Mesothelial cell of epicardium (in vitro differentiated cells): ENCODE results near the gene CCL20. TPM values are rescaled to one million over a fixed set of nuclear protein-coding genes. Genes with fewer than 3 reads are reported as not detected.
A peak's percentile ranks its signal among the peaks of the same experiment; 100 is the strongest.

ENCODE experiments used
- DNase-seq, 2 experiments: peaks; one replicate each; pipeline ENCODE4 v3.0.0; 2021; ENCODE audit warnings: low spot score in 2 of 2; ENCODE audit not compliant: unreplicated experiment in 2 of 2
- H3K27ac Mint-ChIP-seq: 2 replicates; pipeline ENCODE4 v1.8.0; 2021; ENCODE audit warnings: mixed read lengths
- H3K27me3 Mint-ChIP-seq: 2 replicates; pipeline ENCODE4 v1.8.0; 2021; ENCODE audit warnings: low read depth, mixed read lengths
- H3K36me3 Mint-ChIP-seq: 2 replicates; pipeline ENCODE4 v1.8.0; 2021; ENCODE audit warnings: mixed read lengths
- H3K4me1 Mint-ChIP-seq: 2 replicates; pipeline ENCODE4 v1.8.0; 2021; ENCODE audit warnings: mixed read lengths
- H3K4me3 Mint-ChIP-seq: 2 replicates; pipeline ENCODE4 v1.8.0; 2021; ENCODE audit warnings: mild to moderate bottlenecking, moderate library complexity, mixed read lengths
- H3K9me3 Mint-ChIP-seq: 2 replicates; pipeline ENCODE4 v1.8.0; 2021; ENCODE audit warnings: mixed read lengths
- total RNA-seq: library from RNA; stranded (reverse); gene quantifications from 3 replicates; pipeline ENCODE4 v1.2.1, GENCODE V29; 2021
- TF ChIP-seq, protein P1 (sequence below): fragments of 200-600 bp; sonication (generic); IDR thresholded peaks from one replicate; pipeline ENCODE4 v1.5.0; 2021; ENCODE audit warnings: antibody characterized with exemption; ENCODE audit not compliant: unreplicated experiment

The CCL20 gene
- total RNA-seq, 1 donor from 2014 or later: 0.36 TPM

GRCh38 chr2:227817336-227817735 is 3.7 kb downstream of the CCL20 start:
- Mint-ChIP-seq H3K27me3 (no peaks in the 10 kb centered on the region), H3K4me3 (no peak overlapping the region), H3K27ac (no peak overlapping the region), H3K4me1 (peaks cover 15% of the 10 kb centered on the region), H3K9me3 (no peaks in the 10 kb centered on the region), H3K36me3 (no peaks in the 10 kb centered on the region)
- DNase-seq: no peak
- TF ChIP-seq, protein P1, sequence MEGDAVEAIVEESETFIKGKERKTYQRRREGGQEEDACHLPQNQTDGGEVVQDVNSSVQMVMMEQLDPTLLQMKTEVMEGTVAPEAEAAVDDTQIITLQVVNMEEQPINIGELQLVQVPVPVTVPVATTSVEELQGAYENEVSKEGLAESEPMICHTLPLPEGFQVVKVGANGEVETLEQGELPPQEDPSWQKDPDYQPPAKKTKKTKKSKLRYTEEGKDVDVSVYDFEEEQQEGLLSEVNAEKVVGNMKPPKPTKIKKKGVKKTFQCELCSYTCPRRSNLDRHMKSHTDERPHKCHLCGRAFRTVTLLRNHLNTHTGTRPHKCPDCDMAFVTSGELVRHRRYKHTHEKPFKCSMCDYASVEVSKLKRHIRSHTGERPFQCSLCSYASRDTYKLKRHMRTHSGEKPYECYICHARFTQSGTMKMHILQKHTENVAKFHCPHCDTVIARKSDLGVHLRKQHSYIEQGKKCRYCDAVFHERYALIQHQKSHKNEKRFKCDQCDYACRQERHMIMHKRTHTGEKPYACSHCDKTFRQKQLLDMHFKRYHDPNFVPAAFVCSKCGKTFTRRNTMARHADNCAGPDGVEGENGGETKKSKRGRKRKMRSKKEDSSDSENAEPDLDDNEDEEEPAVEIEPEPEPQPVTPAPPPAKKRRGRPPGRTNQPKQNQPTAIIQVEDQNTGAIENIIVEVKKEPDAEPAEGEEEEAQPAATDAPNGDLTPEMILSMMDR: no peak

DNA sequence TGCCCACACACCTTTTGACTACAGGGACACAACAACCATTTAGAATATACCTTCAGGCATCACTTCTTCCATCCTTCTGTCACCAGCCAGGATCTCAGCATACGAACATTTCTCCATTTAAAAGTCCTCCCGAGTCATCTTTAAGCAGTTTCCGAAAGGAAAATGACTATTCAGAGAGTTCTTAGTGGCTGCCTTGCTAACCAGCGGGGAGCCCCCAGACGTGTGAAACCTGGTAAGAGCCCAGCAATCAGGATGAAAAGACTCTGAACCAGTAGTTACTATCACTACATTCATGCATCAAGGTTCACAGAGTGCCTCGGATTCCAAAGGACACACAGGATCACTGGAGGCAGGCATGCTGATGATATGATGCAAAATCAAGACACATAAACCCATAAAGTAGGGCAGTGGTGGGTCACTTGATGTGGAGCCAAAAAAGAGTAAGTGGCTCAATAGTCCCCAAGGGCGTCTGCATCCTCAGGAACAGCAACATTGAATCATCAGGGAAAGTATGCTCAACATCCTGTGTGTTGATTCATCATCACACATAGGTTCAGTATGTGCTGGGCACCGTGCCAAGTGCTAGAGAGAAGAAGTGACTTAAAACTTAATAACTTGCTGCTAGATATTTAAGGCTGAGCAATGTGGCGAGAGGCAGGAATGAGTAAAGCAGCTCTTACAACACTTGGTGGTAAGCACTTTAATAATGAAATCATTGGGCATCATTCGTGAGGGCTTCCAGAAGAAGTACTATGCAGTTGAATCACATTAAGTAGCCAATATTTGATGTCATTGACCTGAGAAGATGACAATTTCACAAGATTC is 4.4 kb downstream of the CCL20 start:
- peak; percentile 71 to 74 for DNase-seq
- peak overlapping the region; percentile 19 for H3K27ac Mint-ChIP-seq
- no peaks in the 10 kb centered on the region for H3K27me3 Mint-ChIP-seq
- TF ChIP-seq, protein P1: no peak
- H3K4me1 Mint-ChIP-seq: peaks cover 15% of the 10 kb centered on the region
- no peak overlapping the region for H3K4me3 Mint-ChIP-seq
- H3K36me3 Mint-ChIP-seq: no peaks in the 10 kb centered on the region
- no peaks in the 10 kb centered on the region for H3K9me3 Mint-ChIP-seq

DNA sequence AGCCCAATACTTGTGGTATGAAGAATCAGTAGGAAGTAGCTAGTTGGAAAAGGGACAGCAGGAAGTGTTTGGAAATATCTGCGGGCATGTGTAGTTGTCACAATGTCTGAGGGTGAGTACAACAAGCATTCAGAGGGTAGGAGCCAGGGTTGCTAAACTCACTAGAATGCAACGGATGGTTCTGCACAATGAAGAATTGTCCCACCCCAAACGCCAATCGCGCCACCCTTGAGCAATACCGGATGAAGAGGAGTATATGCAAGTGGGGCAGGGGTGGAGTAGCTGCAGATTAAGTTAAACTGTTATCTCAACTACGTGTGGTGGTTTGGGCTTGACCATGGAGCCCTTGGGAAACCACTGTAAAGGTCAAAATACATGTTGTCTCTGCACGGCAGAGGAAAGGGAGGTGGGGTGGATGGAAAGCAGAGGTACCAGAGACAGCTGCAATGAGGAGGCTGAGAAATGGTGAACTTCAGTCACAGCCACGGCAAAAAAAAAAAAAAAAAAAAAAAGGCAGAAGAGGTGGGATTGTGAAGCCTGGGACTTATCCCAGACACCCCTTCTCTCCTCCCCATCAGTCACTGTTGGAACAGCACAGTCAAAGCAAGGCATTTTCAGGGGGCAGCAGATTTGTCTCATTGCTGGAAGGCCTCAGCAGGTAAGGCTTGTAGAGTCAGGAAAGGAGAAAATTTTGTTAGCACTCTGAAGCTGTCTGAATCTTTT is 5.2 kb downstream of the CCL20 start:
- DNase-seq: no peak
- Mint-ChIP-seq H3K27ac (peak overlapping the region; percentile 19), H3K4me1 (peaks cover 15% of the 10 kb centered on the region), H3K4me3 (no peak overlapping the region), H3K36me3 (no peaks in the 10 kb centered on the region), H3K27me3 (no peaks in the 10 kb centered on the region), H3K9me3 (no peaks in the 10 kb centered on the region)
- TF ChIP-seq, protein P1: no peak

DNA sequence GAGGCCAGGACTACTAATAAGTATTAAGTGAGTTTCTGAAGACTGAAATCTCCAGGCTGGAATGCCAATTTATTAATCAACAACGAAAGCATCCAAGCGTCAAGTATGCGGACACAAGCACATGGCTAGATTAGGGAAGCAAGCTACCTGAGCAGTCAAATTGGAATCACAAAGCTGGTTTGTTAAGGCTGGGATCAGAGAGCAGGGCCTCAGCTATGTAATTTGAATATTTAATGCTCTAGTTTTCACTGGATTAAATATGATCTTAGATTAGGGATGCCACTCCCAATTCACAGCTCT is 5.7 kb downstream of the CCL20 start:
- Mint-ChIP-seq H3K9me3 (no peaks in the 10 kb centered on the region), H3K4me1 (peaks cover 15% of the 10 kb centered on the region), H3K36me3 (no peaks in the 10 kb centered on the region), H3K4me3 (no peak overlapping the region), H3K27ac (no peak overlapping the region), H3K27me3 (no peaks in the 10 kb centered on the region)
- TF ChIP-seq, protein P1: no peak
- no peak for DNase-seq

GRCh38 chr2:227821043-227821942 is 7.7 kb downstream of the CCL20 start:
- Mint-ChIP-seq H3K27ac (no peak overlapping the region), H3K27me3 (no peaks in the 10 kb centered on the region), H3K4me1 (peaks cover 15% of the 10 kb centered on the region), H3K36me3 (no peaks in the 10 kb centered on the region), H3K9me3 (no peaks in the 10 kb centered on the region), H3K4me3 (no peak overlapping the region)
- no peak for DNase-seq
- TF ChIP-seq, protein P1: no peak
